Measurements from ENCODE around the gene PCDHA3.

DNA sequence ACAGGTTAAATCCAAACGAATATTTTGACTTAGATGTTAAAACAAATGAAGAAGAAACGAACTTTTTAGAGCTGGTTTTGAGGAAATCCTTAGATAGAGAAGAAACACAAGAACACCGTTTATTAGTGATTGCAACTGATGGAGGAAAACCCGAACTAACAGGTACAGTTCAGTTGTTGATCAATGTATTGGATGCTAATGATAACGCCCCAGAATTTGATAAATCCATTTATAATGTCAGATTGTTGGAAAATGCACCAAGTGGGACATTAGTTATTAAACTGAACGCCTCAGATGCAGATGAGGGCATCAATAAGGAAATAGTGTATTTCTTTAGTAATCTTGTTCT is 21.4 kb downstream of the PCDHA3 start:
- TF ChIP-seq CTCF (IDR thresholded peaks at IDR 0.05 in 8 of 11, conservative IDR thresholded peaks at IDR 0.05 in 3 of 11) (no peak), POLR2A (IDR thresholded peaks at IDR 0.05) (no peak)

All from spleen (tissue), 7 donors.